K562 (cell line): ENCODE measurements around the gene BNIPL. TPM values are rescaled to one million over a fixed set of nuclear protein-coding genes. Genes with fewer than 3 reads are reported as not detected.

ENCODE experiments used
- GATAD2B ChIP-seq: fragments of 450-650 bp; IDR thresholded peaks from 2 replicates; pipeline ENCODE4 v1.6.1; 2017; ENCODE audit warnings: mild to moderate bottlenecking, borderline replicate concordance
- GTF2B ChIP-seq: IDR thresholded peaks from 2 replicates; pipeline ENCODE4 v1.6.1; 2011; ENCODE audit not compliant: insufficient read length; ENCODE audit errors: extremely low read depth
- HDAC8 ChIP-seq: fragments of 450-650 bp; IDR thresholded peaks from 2 replicates; pipeline ENCODE4 v1.6.1; 2016; ENCODE audit warnings: mild to moderate bottlenecking, missing genetic modification characterization, moderate library complexity, missing compliant biosample characterization
- KLF16 ChIP-seq: IDR thresholded peaks from 2 replicates; pipeline ENCODE4 v1.6.1; 2016; ENCODE audit warnings: antibody characterized with exemption
- NR1H2 ChIP-seq: sonication (generic); formaldehyde crosslinking; IDR thresholded peaks from 2 replicates; pipeline ENCODE4 v1.4.0; 2020; ENCODE audit warnings: mild to moderate bottlenecking, missing genetic modification reagents
- SMARCC2 ChIP-seq: fragments of 450-650 bp; IDR thresholded peaks from 2 replicates; pipeline ENCODE4 v1.6.1; 2017; ENCODE audit warnings: antibody characterized with exemption, moderate library complexity, mild to moderate bottlenecking, low read depth
- TCF3 ChIP-seq: sonication (generic); formaldehyde crosslinking; IDR thresholded peaks from 2 replicates; pipeline ENCODE4 v1.4.0; 2020; ENCODE audit warnings: mild to moderate bottlenecking, missing genetic modification reagents
- TCFL5 ChIP-seq: fragments of 250-450 bp; sonication (Bioruptor Pico); conservative IDR thresholded peaks from 2 replicates; pipeline ENCODE4 v1.6.1; 2021; ENCODE audit warnings: mild to moderate bottlenecking, moderate library complexity, matching md5 sums
- ZNF184 ChIP-seq: sonication (generic); formaldehyde crosslinking; IDR thresholded peaks from 2 replicates; pipeline ENCODE4 v1.5.0; 2020; ENCODE audit warnings: missing genetic modification reagents
- ZNF436 ChIP-seq: fragments of 250-450, 450-650 bp; sonication (Bioruptor Pico); formaldehyde crosslinking; IDR thresholded peaks from 2 replicates; pipeline ENCODE4 v1.7.0; 2020; ENCODE audit warnings: mild to moderate bottlenecking
- ZNF707 ChIP-seq: fragments of 250-450 bp; sonication (Bioruptor Pico); conservative IDR thresholded peaks from 2 replicates; pipeline ENCODE4 v1.8.0; 2022; ENCODE audit warnings: inconsistent platforms, mild to moderate bottlenecking, moderate library complexity
- ZZZ3 ChIP-seq: fragments of 450-650 bp; IDR thresholded peaks from 2 replicates; pipeline ENCODE4 v1.6.1; 2016; ENCODE audit warnings: antibody characterized with exemption, mild to moderate bottlenecking, moderate library complexity
- polyA plus RNA-seq, 8 experiments: library from polyadenylated mRNA; depleted of rRNA in 4 of 8; stranded (reverse) in 5 of 8; unstranded in 3 of 8; fragments of >200 nt; fragmentation: Nextera tagmentation in 2 of 8; fragmentation: Illumina TruSeq in 1 of 8; extraction: Ambion mirVana in 2 of 8; extraction: Trizol in 1 of 8; gene quantifications; 2 replicates each; pipeline versions ENCODE4 v1.2.1 to v1.2.3, GENCODE V29; 2011 to 2014; ENCODE audit warnings: inconsistent platforms in 1 of 8, missing spikeins in 1 of 8
- total RNA-seq, 7 experiments: library from RNA; depleted of rRNA in 6 of 7; stranded (reverse); fragments of >200 nt in 6 of 7; fragmentation: Illumina TruSeq in 2 of 7; extraction: Trizol in 2 of 7; gene quantifications; 2 replicates each; pipeline versions ENCODE4 v1.2.1 to v1.2.3, GENCODE V29; 2011 to 2021; ENCODE audit warnings: low replicate concordance in 1 of 7
- TF ChIP-seq, protein P1 (sequence below): fragments of 200-800 bp; sonication (Bioruptor generic); IDR thresholded peaks from 2 replicates; pipeline ENCODE4 v1.6.1; 2016; ENCODE audit warnings: missing genetic modification characterization, missing compliant biosample characterization

The BNIPL gene
- total and polyA plus RNA-seq, 9 of the 15 experiments (the other 6 are each of a cell fraction or from before 2014, with no cell fraction given): 0.08 to 1.4 (median 0.68) TPM

- TF ChIP-seq, protein P1, sequence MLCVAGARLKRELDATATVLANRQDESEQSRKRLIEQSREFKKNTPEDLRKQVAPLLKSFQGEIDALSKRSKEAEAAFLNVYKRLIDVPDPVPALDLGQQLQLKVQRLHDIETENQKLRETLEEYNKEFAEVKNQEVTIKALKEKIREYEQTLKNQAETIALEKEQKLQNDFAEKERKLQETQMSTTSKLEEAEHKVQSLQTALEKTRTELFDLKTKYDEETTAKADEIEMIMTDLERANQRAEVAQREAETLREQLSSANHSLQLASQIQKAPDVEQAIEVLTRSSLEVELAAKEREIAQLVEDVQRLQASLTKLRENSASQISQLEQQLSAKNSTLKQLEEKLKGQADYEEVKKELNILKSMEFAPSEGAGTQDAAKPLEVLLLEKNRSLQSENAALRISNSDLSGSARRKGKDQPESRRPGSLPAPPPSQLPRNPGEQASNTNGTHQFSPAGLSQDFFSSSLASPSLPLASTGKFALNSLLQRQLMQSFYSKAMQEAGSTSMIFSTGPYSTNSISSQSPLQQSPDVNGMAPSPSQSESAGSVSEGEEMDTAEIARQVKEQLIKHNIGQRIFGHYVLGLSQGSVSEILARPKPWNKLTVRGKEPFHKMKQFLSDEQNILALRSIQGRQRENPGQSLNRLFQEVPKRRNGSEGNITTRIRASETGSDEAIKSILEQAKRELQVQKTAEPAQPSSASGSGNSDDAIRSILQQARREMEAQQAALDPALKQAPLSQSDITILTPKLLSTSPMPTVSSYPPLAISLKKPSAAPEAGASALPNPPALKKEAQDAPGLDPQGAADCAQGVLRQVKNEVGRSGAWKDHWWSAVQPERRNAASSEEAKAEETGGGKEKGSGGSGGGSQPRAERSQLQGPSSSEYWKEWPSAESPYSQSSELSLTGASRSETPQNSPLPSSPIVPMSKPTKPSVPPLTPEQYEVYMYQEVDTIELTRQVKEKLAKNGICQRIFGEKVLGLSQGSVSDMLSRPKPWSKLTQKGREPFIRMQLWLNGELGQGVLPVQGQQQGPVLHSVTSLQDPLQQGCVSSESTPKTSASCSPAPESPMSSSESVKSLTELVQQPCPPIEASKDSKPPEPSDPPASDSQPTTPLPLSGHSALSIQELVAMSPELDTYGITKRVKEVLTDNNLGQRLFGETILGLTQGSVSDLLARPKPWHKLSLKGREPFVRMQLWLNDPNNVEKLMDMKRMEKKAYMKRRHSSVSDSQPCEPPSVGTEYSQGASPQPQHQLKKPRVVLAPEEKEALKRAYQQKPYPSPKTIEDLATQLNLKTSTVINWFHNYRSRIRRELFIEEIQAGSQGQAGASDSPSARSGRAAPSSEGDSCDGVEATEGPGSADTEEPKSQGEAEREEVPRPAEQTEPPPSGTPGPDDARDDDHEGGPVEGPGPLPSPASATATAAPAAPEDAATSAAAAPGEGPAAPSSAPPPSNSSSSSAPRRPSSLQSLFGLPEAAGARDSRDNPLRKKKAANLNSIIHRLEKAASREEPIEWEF (CRISPR knock-in tag): no peak
- TF ChIP-seq ZZZ3 (no peak), TCFL5 (CRISPR knock-in tag) (no peak), ZNF707 (no peak), ZNF436 (CRISPR knock-in tag) (no peak), ZNF184 (CRISPR knock-in tag) (no peak), GTF2B (no peak), GATAD2B (no peak), TCF3 (CRISPR knock-in tag) (peak; percentile 89), NR1H2 (CRISPR knock-in tag) (no peak), HDAC8 (tag) (no peak), KLF16 (no peak), SMARCC2 (no peak; the same call in 1 of the 2 replicates)
Observed at GRCh38 chr1:151054971-151055547, 18.7 kb downstream of the BNIPL start (continued).
